Activated gamma-delta T cell treated with Interleukin-2 at 50 U/mL for 16 hours (primary cell): ENCODE results near the gene U2SURP.
"Not testable (repeated sequence)": the region's sequence is repeated elsewhere in the genome, so short reads cannot be mapped to it uniquely, and the experiment has no call there.

Source experiments
- DNase-seq: peaks from one replicate; pipeline ENCODE4 v3.0.0-alpha.2; 2020

U2SURP gene

GRCh38 chr3:143024351-143024960 lies 23.1 kb downstream of the U2SURP start:
- DNase-seq = no peak

GRCh38 chr3:143031327-143031726 lies 30.0 kb downstream of the U2SURP start:
- DNase-seq = no peak

GRCh38 chr3:143031796-143032387 lies 30.5 kb downstream of the U2SURP start:
- DNase-seq = not testable (repeated sequence)

GRCh38 chr3:143035466-143036211 lies 34.3 kb downstream of the U2SURP start:
- DNase-seq = no peak

GRCh38 chr3:143036557-143036956 lies 35.2 kb downstream of the U2SURP start:
- no peak for DNase-seq

- DNase-seq = no peak
Observed at GRCh38 chr3:143037867-143038266, 36.5 kb downstream of the U2SURP start.

GRCh38 chr3:143040261-143040879 lies 39.0 kb downstream of the U2SURP start:
- no peak for DNase-seq

- DNase-seq = no peak
Observed at GRCh38 chr3:143041903-143042302, 40.5 kb downstream of the U2SURP start.

- DNase-seq = no peak
Observed at GRCh38 chr3:143045639-143046038, 44.3 kb downstream of the U2SURP start.

GRCh38 chr3:143046075-143046474 lies 44.7 kb downstream of the U2SURP start:
- DNase-seq = not testable (repeated sequence)

- DNase-seq = no peak
Observed at GRCh38 chr3:143054011-143054410, 52.6 kb downstream of the U2SURP start.

- no peak for DNase-seq
Observed at GRCh38 chr3:143056372-143056771, 55.0 kb downstream of the U2SURP start.

GRCh38 chr3:143060906-143061305 lies 59.5 kb downstream of the U2SURP start:
- DNase-seq = no peak

- DNase-seq = no peak
Observed at GRCh38 chr3:143063018-143063417, 61.6 kb downstream of the U2SURP start.

- no peak for DNase-seq
Observed at GRCh38 chr3:143064777-143065176, 63.4 kb downstream of the U2SURP start.

- DNase-seq = no peak
Observed at GRCh38 chr3:143065364-143065763, 64.0 kb downstream of the U2SURP start.

GRCh38 chr3:143066033-143066432 lies 64.7 kb downstream of the U2SURP start:
- no peak for DNase-seq

GRCh38 chr3:143067201-143067600 lies 65.8 kb downstream of the U2SURP start:
- DNase-seq = no peak

- no peak for DNase-seq
Observed at GRCh38 chr3:143068059-143068458, 66.7 kb downstream of the U2SURP start.

- no peak for DNase-seq
Observed at GRCh38 chr3:143070977-143071551, 69.7 kb downstream of the U2SURP start.

- no peak for DNase-seq
Observed at GRCh38 chr3:143071776-143072175, 70.4 kb downstream of the U2SURP start.

GRCh38 chr3:143072298-143073020 lies 71.1 kb downstream of the U2SURP start:
- DNase-seq = not testable (repeated sequence)

- not testable (repeated sequence) for DNase-seq
Observed at GRCh38 chr3:143073541-143073940, 72.2 kb downstream of the U2SURP start.
